ENCODE measurements around the gene KRT6A.
A peak's percentile ranks its signal among the peaks of the same experiment; 100 is the strongest.

KRT6A gene

DNA sequence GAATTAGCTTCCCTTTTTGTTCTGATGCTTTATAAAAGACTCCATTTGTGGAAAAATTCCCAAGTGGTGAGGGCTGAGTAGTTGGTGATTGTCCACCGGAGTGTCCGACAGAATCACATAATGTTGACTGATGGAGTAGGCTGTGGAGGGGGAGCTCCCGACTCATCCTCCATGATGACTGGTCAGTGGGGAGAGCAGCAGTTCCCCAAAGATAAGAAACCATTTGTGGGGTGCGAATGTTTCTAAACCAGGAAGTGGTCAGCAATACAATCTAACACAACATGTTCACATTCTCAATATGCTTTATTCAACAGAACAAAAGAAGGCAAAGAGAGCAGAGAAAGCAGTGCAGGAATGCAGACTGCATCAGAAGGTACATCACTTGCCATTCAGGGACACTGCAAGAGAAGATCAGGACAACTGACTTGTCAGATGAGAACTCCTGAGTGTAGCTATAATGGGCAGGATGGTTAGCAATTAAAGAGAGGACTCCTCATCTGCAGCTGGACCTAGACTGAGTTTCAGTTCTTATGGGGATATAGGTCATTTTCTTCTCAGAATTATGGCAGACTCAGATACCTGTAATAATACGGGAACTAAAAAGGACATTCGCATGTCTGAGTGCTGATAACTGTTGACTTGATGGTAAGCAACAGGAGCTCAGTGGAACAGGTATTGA lies 46.6 kb downstream of the KRT6A start:
- H3K4me3 ChIP-seq (ENCODE audit: low read length) = no peak overlapping the region
- TF ChIP-seq CTCF (conservative IDR thresholded peaks at IDR 0.05; ENCODE audit: low read length) = no peak
- DNase-seq (ENCODE audit: low read depth) = no peak

- no peak for TF ChIP-seq CTCF (conservative IDR thresholded peaks at IDR 0.05; ENCODE audit: low read length)
- no peak overlapping the region for H3K4me3 ChIP-seq (ENCODE audit: low read length)
Measured at GRCh38 chr12:52445876-52446275, 47.2 kb downstream of the KRT6A start.

GRCh38 chr12:52444647-52445595 lies 48.1 kb downstream of the KRT6A start:
- H3K4me3 ChIP-seq (ENCODE audit: low read length) = no peak overlapping the region
- TF ChIP-seq CTCF (conservative IDR thresholded peaks at IDR 0.05; ENCODE audit: low read length) = no peak

More at GRCh38 chr12:52445876-52446275, 47.2 kb downstream of the KRT6A start:
- no peak for DNase-seq (ENCODE audit: low read depth)

GRCh38 chr12:52443966-52444365 lies 49.1 kb downstream of the KRT6A start:
- no peak overlapping the region for H3K4me3 ChIP-seq (ENCODE audit: low read length)
- no peak for DNase-seq (ENCODE audit: low read depth)
- TF ChIP-seq CTCF (conservative IDR thresholded peaks at IDR 0.05; ENCODE audit: low read length) = no peak

More at GRCh38 chr12:52444647-52445595, 48.1 kb downstream of the KRT6A start:
- DNase-seq (ENCODE audit: low read depth) = no peak

DNA sequence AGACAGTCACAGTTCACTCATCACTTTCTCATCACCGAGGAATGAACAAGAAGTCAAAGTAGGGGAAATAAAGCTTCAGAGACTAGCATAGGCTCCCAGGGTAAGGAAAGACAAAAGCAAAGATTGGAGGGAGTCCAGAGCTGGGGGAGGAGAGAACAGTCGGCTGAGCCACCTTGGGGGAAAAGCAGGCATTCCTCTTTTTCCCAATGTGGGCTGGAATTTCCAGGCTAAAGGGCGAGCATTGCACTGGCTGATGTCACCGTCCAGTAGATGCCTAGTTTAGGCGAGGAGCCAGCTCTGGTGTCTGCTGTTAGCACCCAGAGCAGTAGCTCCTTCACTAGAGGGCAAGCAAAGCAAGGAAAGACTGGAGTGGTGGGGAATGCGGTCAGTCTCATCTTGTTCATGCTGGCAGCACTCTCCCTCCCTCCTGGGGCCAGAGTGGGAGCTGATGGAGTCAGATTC lies 50.4 kb downstream of the KRT6A start:
- H3K4me3 ChIP-seq (ENCODE audit: low read length) = no peak overlapping the region
- DNase-seq (ENCODE audit: low read depth) = peak; percentile 87
- peak; percentile 30; the same call in 1 of the 2 replicates for TF ChIP-seq CTCF (conservative IDR thresholded peaks at IDR 0.05; ENCODE audit: low read length)

DNA sequence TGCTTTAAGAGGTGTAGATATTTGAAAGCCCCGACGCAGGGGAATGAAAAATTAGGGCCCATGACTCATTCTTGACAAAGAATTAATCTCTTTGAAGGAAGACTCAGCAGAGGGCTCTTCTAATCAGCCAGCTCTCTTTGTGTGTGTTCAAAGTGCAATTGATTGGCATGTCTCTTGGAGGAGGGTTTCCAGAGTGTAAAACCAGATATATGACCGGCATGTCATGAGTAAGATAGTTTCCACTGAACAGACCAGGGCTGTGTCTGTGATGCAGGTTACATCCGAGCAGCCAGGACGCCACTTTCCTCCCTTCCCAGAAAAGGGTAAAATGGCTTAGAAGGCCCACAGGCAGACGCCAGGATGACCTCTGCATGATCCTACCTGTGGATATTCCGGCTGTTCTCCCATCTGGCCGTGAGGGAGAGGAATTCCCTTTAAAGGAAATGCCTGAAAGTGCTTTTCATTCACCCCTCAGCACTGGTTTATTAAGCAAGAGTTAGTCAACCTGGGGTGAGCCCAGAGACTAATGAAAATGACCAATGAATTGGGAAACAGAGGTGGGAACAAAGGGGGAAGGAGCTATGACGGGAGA lies 51.6 kb downstream of the KRT6A start:
- TF ChIP-seq CTCF (conservative IDR thresholded peaks at IDR 0.05; ENCODE audit: low read length) = no peak
- H3K4me3 ChIP-seq (ENCODE audit: low read length) = no peak overlapping the region
- peak; percentile 48 for DNase-seq (ENCODE audit: low read depth)

Data from AG10803 (cell line).